PC-9 (cell line): ENCODE results near the gene ERC2. TPM values are rescaled to one million over a fixed set of nuclear protein-coding genes. Genes with fewer than 3 reads are reported as not detected.

Source experiments
- BruUV-seq: library from RNA; stranded (reverse); fragments of 400-500 nt; replicated peaks from 2 replicates; lab custom pipeline; 2021; lab: Mats Ljungman, UMichigan
- CTCF ChIA-PET: fragments of 300-600 bp; sonication (Branson Sonifier 250); formaldehyde crosslinking; loops from one replicate; lab custom pipeline; 2022; ENCODE audit warnings: antibody characterized with exemption; lab: Charles Lee
- POLR2A ChIA-PET: fragments of 300-600 bp; sonication (Branson Sonifier 250); formaldehyde crosslinking; loops from one replicate; lab custom pipeline; 2022; ENCODE audit warnings: antibody characterized with exemption; ENCODE audit not compliant: unreplicated experiment; lab: Charles Lee
- DNase-seq, 2 experiments: peaks; one replicate each; pipeline versions ENCODE4 v3.0.0 to v3.0.0-alpha.2; 2015 to 2022; ENCODE audit warnings: mixed read lengths in 1 of 2
- H2AFZ ChIP-seq: fragments of 200-600 bp; sonication (generic); 2 replicates; pipeline ENCODE4 v1.8.1; 2017; ENCODE audit warnings: antibody characterized with exemption
- H3F3A ChIP-seq: fragments of 200-600 bp; sonication (generic); 2 replicates; pipeline ENCODE4 v1.8.1; 2017; ENCODE audit warnings: antibody characterized with exemption, mild to moderate bottlenecking, low read depth; ENCODE audit not compliant: insufficient read depth
- H3K27ac ChIP-seq: fragments of 200-600 bp; sonication (generic); 2 replicates; pipeline ENCODE4 v1.6.1; 2016; ENCODE audit warnings: mixed run types
- H3K27me3 ChIP-seq: fragments of 200-600 bp; sonication (generic); 2 replicates; pipeline ENCODE4 v1.6.1; 2016; ENCODE audit warnings: low read depth, mixed run types; ENCODE audit not compliant: insufficient read depth
- H3K36me3 ChIP-seq: fragments of 200-600 bp; sonication (generic); 2 replicates; pipeline ENCODE4 v1.6.1; 2016; ENCODE audit warnings: low read depth, mixed run types
- H3K4me1 ChIP-seq: fragments of 200-600 bp; sonication (generic); replicated peaks from 2 replicates; pipeline ENCODE4 v1.6.1; 2016; ENCODE audit warnings: mixed run types; ENCODE audit not compliant: insufficient read depth
- H3K4me2 ChIP-seq: fragments of 200-600 bp; sonication (generic); 2 replicates; pipeline ENCODE4 v1.6.1; 2017; ENCODE audit warnings: mixed run types
- H3K4me3 ChIP-seq: fragments of 200-600 bp; sonication (generic); 2 replicates; pipeline ENCODE4 v1.6.1; 2016; ENCODE audit warnings: mixed run types
- H3K79me2 ChIP-seq: fragments of 200-600 bp; sonication (generic); 2 replicates; pipeline ENCODE4 v1.6.1; 2017; ENCODE audit warnings: low read depth, mixed run types
- H3K9me2 ChIP-seq: fragments of 200-600 bp; sonication (generic); 2 replicates; pipeline ENCODE4 v1.8.1; 2017; ENCODE audit warnings: mild to moderate bottlenecking; ENCODE audit not compliant: insufficient read depth
- H3K9me3 ChIP-seq: fragments of 200-600 bp; sonication (generic); 2 replicates; pipeline ENCODE4 v1.8.1; 2016; ENCODE audit warnings: low read depth; ENCODE audit not compliant: insufficient read depth
- H4K20me1 ChIP-seq: fragments of 200-600 bp; sonication (generic); 2 replicates; pipeline ENCODE4 v1.8.1; 2017; ENCODE audit not compliant: insufficient read depth
- EZH2 ChIP-seq: fragments of 200-600 bp; sonication (generic); IDR thresholded peaks from 2 replicates; pipeline ENCODE4 v1.8.0; 2017; ENCODE audit warnings: antibody characterized with exemption, low read depth
- intact Hi-C: fragments of 100-400 bp; cut with micrococcal nuclease; formaldehyde crosslinking; loops from one replicate; pipeline ENCODE4 v1.10.0; 2022; ENCODE audit not compliant: unreplicated experiment
- total RNA-seq: library from RNA; stranded (reverse); gene quantifications from 2 replicates; pipeline ENCODE4 v1.2.3, GENCODE V29; 2021
- TF ChIP-seq, protein P1 (sequence below): fragments of 200-600 bp; sonication (generic); conservative IDR thresholded peaks from 2 replicates; pipeline ENCODE4 v1.6.1; 2017; ENCODE audit warnings: mixed run types, antibody characterized with exemption, mild to moderate bottlenecking, moderate library complexity

Gene ERC2
- total RNA-seq, 1 experiment from 2014 or later: 1.4 TPM

DNA sequence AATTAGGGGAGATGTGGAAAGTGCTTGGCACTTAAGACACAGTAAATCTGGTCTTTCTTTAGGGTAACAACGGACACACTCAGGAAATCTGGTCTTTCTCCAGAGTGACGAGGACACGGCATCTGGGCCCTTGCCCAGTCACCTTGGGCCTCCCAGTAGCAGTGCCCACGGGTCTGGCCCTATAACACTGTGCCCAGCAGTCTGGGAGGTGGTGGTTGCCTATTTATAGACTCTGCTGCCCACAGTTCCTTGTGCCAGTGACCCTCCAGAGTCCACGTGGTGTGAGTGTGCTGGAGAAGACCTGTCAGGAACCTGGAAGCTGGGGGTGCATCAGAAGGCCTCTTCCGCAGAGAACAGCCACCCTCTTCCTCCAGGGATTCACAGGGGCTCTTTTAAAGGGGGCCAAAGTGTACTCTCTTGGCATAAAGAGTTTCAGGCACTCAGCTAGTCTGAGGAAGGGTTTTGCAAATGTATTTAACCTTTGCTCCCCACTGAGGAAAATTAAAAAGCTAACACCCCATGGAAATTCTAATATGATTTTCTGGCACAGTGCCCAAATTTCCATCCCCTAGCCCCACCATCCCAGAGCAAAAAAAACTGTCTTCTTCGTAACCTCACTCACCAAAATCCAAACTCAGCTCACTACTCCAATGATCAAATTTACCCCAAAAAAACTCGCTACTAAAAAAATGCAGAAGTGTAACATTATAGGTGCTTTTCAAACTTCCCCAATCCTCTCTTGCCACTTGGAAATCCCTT, 996.6 kb downstream of the ERC2 start:
- no TSS peak for BruUV-seq
- Histone ChIP-seq H3K4me1 (no peaks in the 10 kb centered on the region), H2AFZ (no peak overlapping the region), H3K79me2 (no peaks in the 10 kb centered on the region), H3K4me3 (no peak overlapping the region), H3K9me2 (no peaks in the 10 kb centered on the region), H4K20me1 (no peaks in the 10 kb centered on the region), H3K27me3 (no peaks in the 10 kb centered on the region), H3F3A (no peaks in the 10 kb centered on the region), H3K27ac (no peak overlapping the region), H3K36me3 (no peaks in the 10 kb centered on the region), H3K4me2 (no peak overlapping the region), H3K9me3 (no peaks in the 10 kb centered on the region)
- intact Hi-C loops: no loop called here
- DNase-seq: no peak
- ChIA-PET CTCF (no interaction called here), POLR2A (interaction anchor here (0.6 kb wide), 1 partner anchor 62 kb away, joined by 5 read pairs; no protein-coding TSS in a partner anchor)
- TF ChIP-seq, protein P1, sequence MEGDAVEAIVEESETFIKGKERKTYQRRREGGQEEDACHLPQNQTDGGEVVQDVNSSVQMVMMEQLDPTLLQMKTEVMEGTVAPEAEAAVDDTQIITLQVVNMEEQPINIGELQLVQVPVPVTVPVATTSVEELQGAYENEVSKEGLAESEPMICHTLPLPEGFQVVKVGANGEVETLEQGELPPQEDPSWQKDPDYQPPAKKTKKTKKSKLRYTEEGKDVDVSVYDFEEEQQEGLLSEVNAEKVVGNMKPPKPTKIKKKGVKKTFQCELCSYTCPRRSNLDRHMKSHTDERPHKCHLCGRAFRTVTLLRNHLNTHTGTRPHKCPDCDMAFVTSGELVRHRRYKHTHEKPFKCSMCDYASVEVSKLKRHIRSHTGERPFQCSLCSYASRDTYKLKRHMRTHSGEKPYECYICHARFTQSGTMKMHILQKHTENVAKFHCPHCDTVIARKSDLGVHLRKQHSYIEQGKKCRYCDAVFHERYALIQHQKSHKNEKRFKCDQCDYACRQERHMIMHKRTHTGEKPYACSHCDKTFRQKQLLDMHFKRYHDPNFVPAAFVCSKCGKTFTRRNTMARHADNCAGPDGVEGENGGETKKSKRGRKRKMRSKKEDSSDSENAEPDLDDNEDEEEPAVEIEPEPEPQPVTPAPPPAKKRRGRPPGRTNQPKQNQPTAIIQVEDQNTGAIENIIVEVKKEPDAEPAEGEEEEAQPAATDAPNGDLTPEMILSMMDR: no peak
- no peak for TF ChIP-seq EZH2

DNA sequence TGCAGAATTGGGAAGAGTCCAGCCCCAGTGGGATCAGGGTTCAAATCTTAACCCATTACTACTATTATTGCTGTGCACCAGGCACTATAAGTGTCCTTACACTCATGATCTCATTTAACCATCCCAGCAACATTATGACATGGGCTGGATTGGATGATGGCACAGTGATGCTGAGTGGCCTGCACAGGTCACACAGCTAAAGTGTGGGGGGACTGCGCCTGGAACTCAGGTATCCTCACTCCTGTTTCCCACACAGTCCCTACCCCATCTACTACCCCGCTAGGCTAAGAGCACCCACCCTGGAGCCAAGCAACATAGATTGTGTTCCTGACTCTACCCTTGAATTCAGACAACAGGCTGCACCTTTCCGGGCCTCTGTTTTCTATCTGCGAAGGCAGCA, 997.2 kb downstream of the ERC2 start:
- no peak for TF ChIP-seq EZH2
- TF ChIP-seq, protein P1: no peak
- no TSS peak for BruUV-seq

DNA sequence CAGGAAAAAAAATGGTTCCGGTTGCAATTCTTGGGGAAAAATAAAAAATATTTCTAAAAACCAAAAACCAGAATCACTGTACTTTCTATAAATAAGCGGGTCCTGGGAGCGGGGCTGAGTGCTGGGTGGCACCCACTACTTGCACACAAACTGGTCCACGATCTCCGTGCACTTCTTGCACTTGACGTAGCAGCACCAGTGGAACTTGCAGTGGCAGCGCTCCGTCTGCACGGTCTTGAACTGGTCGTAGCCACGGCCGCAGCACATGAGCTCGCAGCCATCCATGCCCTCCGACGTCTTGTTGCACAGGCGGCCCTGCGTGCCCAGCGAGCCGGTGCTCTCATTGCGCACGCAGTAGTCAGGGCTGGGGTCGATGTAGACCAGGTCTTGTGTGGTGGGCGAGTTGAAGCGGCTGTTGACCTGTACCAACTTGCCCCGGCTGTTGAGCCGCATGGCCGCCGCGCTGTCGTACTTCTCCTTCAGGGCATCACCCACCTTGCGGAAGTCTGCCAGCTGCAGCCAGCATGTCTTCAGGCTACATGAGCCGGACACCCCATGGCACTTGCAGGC, 998.2 kb downstream of the ERC2 start:
- H3K79me2 ChIP-seq: no peaks in the 10 kb centered on the region

More for the DNA sequence above, 997.2 kb downstream of the ERC2 start:
- no peaks in the 10 kb centered on the region for H3K9me2 ChIP-seq
- no peak overlapping the region for H3K27ac ChIP-seq
- no peak overlapping the region for H3K4me3 ChIP-seq
- no peaks in the 10 kb centered on the region for H3K27me3 ChIP-seq
- no peaks in the 10 kb centered on the region for H3K79me2 ChIP-seq
- no peak overlapping the region for H2AFZ ChIP-seq
- H3K4me2 ChIP-seq: no peak overlapping the region
- ChIA-PET CTCF (no interaction called here), POLR2A (no interaction called here)
- no peaks in the 10 kb centered on the region for H4K20me1 ChIP-seq
- H3F3A ChIP-seq: no peaks in the 10 kb centered on the region
- no peaks in the 10 kb centered on the region for H3K9me3 ChIP-seq
- H3K4me1 ChIP-seq: no peaks in the 10 kb centered on the region
- intact Hi-C loops: no loop called here
- H3K36me3 ChIP-seq: no peaks in the 10 kb centered on the region
- DNase-seq: no peak

More for the DNA sequence above, 998.2 kb downstream of the ERC2 start:
- no peaks in the 10 kb centered on the region for H4K20me1 ChIP-seq
- no peaks in the 10 kb centered on the region for H3F3A ChIP-seq
- intact Hi-C loops: loop anchor here (5.0 kb wide), 1 partner anchor 108 kb away; no protein-coding TSS in a partner anchor
- H3K9me2 ChIP-seq: no peaks in the 10 kb centered on the region
- no peak overlapping the region for H2AFZ ChIP-seq
- no peak overlapping the region for H3K4me2 ChIP-seq
- DNase-seq: no peak
- no peaks in the 10 kb centered on the region for H3K4me1 ChIP-seq
- H3K4me3 ChIP-seq: no peak overlapping the region
- BruUV-seq: no TSS peak
- H3K27ac ChIP-seq: no peak overlapping the region
- H3K27me3 ChIP-seq: no peaks in the 10 kb centered on the region
- H3K9me3 ChIP-seq: no peaks in the 10 kb centered on the region
- no peaks in the 10 kb centered on the region for H3K36me3 ChIP-seq
- TF ChIP-seq, protein P1: no peak
- TF ChIP-seq EZH2: no peak
- ChIA-PET POLR2A (no interaction called here), CTCF (no interaction called here)
